Upper lobe of right lung (tissue), 1 donor: Measurements from ENCODE around the gene GGACT. TPM values are rescaled to one million over a fixed set of nuclear protein-coding genes. Genes with fewer than 3 reads are reported as not detected.

ENCODE experiments used
- ATAC-seq: fragments of 200-7000 bp; cut with Tn5 transposase; one replicate; pipeline ENCODE4 v1.9.1; 2020; ENCODE audit warnings: mild to moderate bottlenecking, moderate library complexity
- DNase-seq: peaks from one replicate; pipeline ENCODE4 v3.0.0-alpha.2; 2020
- H3K27ac ChIP-seq: fragments of 200-600 bp; one replicate; pipeline ENCODE4 v1.8.0; 2022
- H3K27me3 ChIP-seq: fragments of 200-600 bp; one replicate; pipeline ENCODE4 v1.8.0; 2022; ENCODE audit warnings: mild to moderate bottlenecking
- H3K36me3 ChIP-seq: fragments of 200-600 bp; one replicate; pipeline ENCODE4 v1.8.0; 2022
- H3K4me1 ChIP-seq: fragments of 200-600 bp; one replicate; pipeline ENCODE4 v1.8.0; 2022
- H3K4me3 ChIP-seq: fragments of 200-600 bp; one replicate; pipeline ENCODE4 v1.8.0; 2022; ENCODE audit warnings: mild to moderate bottlenecking
- H3K9me3 ChIP-seq: fragments of 200-600 bp; one replicate; pipeline ENCODE4 v1.8.0; 2022
- intact Hi-C: fragments of 100-400 bp; cut with DNase I; formaldehyde crosslinking; loops from one replicate; pipeline ENCODE4 v1.11.0; 2022
- total RNA-seq: library from RNA; stranded (reverse); fragmentation: NEBNext Ultra II Directional; extraction: Animal tissue kit (Norgen Biotek cat#: 25700); gene quantifications from one replicate; pipeline ENCODE4 v1.2.1, GENCODE V29; 2021
- TF ChIP-seq, protein P1 (sequence below): fragments of 200-600 bp; IDR thresholded peaks from one replicate; pipeline ENCODE4 v1.8.0; 2022; ENCODE audit warnings: antibody characterized with exemption
- donor health status: DM: no; HTN: yes; CAD: no; lungs with severe emphysema.

GGACT gene
- total RNA-seq, 1 donor from 2014 or later, result 4.7 TPM

- no peaks in the 10 kb centered on the region for H3K4me1 ChIP-seq
- TF ChIP-seq, protein P1, sequence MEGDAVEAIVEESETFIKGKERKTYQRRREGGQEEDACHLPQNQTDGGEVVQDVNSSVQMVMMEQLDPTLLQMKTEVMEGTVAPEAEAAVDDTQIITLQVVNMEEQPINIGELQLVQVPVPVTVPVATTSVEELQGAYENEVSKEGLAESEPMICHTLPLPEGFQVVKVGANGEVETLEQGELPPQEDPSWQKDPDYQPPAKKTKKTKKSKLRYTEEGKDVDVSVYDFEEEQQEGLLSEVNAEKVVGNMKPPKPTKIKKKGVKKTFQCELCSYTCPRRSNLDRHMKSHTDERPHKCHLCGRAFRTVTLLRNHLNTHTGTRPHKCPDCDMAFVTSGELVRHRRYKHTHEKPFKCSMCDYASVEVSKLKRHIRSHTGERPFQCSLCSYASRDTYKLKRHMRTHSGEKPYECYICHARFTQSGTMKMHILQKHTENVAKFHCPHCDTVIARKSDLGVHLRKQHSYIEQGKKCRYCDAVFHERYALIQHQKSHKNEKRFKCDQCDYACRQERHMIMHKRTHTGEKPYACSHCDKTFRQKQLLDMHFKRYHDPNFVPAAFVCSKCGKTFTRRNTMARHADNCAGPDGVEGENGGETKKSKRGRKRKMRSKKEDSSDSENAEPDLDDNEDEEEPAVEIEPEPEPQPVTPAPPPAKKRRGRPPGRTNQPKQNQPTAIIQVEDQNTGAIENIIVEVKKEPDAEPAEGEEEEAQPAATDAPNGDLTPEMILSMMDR, result no peak
- ATAC-seq (no peak), DNase-seq (no peak)
- peaks cover 55% of the 10 kb centered on the region for H3K36me3 ChIP-seq
- intact Hi-C loops, result no loop called here
- H3K9me3 ChIP-seq, result no peaks in the 10 kb centered on the region
- no peak overlapping the region for H3K4me3 ChIP-seq
- no peaks in the 10 kb centered on the region for H3K27me3 ChIP-seq
- H3K27ac ChIP-seq, result no peak overlapping the region
These were observed 46.1 kb upstream of the GGACT start for GRCh38 chr13:100634696-100635095.

DNA sequence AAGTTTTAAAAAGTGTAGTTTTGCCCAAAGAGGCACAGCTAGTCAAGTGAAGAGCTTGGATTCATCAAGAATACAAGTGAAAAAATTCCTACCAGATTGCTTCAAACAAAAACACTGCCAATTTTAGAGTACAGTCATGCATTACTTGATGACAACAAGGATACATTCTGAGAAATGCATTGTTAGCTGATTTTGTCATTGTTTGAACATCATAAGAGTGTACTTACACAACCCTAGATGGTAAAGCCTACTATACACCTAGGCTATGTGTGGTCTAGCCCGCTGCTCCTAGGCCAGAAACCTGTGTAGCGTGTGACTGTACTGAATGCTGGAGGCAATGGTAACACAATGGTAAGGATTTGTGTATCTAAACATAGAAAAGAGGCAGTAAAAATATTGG, 44.9 kb upstream of the GGACT start:
- Histone ChIP-seq H3K36me3 (peaks cover 59% of the 10 kb centered on the region), H3K27ac (no peak overlapping the region), H3K27me3 (no peaks in the 10 kb centered on the region), H3K4me3 (no peak overlapping the region), H3K9me3 (no peaks in the 10 kb centered on the region), H3K4me1 (no peaks in the 10 kb centered on the region)
- intact Hi-C loops, result no loop called here
- ATAC-seq (peak; percentile 86), DNase-seq (no peak)
- TF ChIP-seq, protein P1, result no peak

DNA sequence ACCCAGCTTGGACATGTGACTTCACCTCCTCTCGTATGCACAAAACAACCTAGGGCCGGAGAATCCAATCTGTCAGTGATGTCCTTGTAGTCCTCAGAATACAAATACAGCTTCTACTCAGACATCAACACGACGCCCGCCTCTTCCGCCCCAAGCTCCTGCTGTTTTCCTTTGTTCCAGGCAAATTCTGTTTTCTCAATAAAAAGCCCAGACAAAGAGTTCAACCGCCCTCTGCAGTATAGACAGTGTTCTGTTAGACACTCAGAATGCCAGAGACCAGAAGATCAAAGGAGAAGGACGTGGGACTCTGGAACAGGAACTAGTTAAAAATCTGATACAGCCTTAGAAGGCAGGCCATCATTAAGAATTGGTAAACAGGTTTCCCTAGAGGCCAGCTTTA, 42.0 kb upstream of the GGACT start:
- Histone ChIP-seq H3K9me3 (no peaks in the 10 kb centered on the region), H3K36me3 (peaks cover 42% of the 10 kb centered on the region), H3K27me3 (no peaks in the 10 kb centered on the region), H3K4me3 (no peak overlapping the region), H3K4me1 (no peaks in the 10 kb centered on the region), H3K27ac (no peak overlapping the region)
- TF ChIP-seq, protein P1, result no peak
- intact Hi-C loops, result no loop called here
- DNase-seq, result no peak
- ATAC-seq, result no peak

- Histone ChIP-seq H3K27me3 (no peaks in the 10 kb centered on the region), H3K9me3 (no peaks in the 10 kb centered on the region), H3K36me3 (peaks cover 40% of the 10 kb centered on the region), H3K27ac (no peak overlapping the region), H3K4me1 (no peaks in the 10 kb centered on the region), H3K4me3 (no peak overlapping the region)
- TF ChIP-seq, protein P1, result no peak
- DNase-seq, result no peak
- intact Hi-C loops, result no loop called here
- ATAC-seq, result no peak
These were observed 38.5 kb upstream of the GGACT start for GRCh38 chr13:100627120-100627519.

DNA sequence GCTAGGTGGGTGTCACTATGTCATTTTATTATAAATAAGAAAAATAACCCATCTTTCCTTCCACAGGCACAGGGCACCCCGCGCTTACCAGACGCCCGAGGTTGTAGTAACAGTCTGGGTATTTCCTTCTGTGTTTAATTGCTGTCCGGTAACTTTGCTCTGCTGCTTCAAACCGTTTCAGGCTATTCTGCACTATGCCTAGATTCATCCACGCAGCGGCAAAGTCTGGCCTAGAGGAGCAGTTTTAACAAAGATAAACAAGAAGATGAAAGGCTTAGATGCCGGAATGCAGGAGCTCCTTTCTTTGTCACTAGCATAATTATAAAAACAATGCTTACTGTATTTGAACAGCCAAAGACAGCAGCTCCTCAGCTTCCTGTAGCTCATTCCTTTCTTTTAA, 36.9 kb upstream of the GGACT start:
- no peaks in the 10 kb centered on the region for H3K4me1 ChIP-seq
- TF ChIP-seq, protein P1, result no peak
- ATAC-seq (no peak), DNase-seq (no peak)
- no peak overlapping the region for H3K27ac ChIP-seq
- intact Hi-C loops, result no loop called here
- H3K9me3 ChIP-seq, result no peaks in the 10 kb centered on the region
- H3K36me3 ChIP-seq, result peaks cover 31% of the 10 kb centered on the region
- H3K27me3 ChIP-seq, result no peaks in the 10 kb centered on the region
- H3K4me3 ChIP-seq, result no peak overlapping the region

GRCh38 chr13:100620792-100621191, 32.2 kb upstream of the GGACT start:
- intact Hi-C loops, result no loop called here
- ATAC-seq (no peak), DNase-seq (no peak)
- Histone ChIP-seq H3K27ac (no peak overlapping the region), H3K4me3 (no peak overlapping the region), H3K36me3 (peaks cover 17% of the 10 kb centered on the region), H3K27me3 (no peaks in the 10 kb centered on the region), H3K9me3 (no peaks in the 10 kb centered on the region), H3K4me1 (no peaks in the 10 kb centered on the region)
- TF ChIP-seq, protein P1, result no peak
